HG02870 (cell line): ENCODE results near the gene JAG2.

Experiments used
- ATAC-seq: cut with Tn5 transposase; IDR thresholded peaks from one replicate; pipeline ENCODE4 v1.9.1; 2021; ENCODE audit warnings: mild to moderate bottlenecking, moderate library complexity; ENCODE audit not compliant: unreplicated experiment

JAG2 gene

GRCh38 chr14:105152794-105153241 is 15.8 kb downstream of the JAG2 start:
- no peak for ATAC-seq

- no peak for ATAC-seq
Observed at GRCh38 chr14:105151838-105152793, 16.5 kb downstream of the JAG2 start.

DNA sequence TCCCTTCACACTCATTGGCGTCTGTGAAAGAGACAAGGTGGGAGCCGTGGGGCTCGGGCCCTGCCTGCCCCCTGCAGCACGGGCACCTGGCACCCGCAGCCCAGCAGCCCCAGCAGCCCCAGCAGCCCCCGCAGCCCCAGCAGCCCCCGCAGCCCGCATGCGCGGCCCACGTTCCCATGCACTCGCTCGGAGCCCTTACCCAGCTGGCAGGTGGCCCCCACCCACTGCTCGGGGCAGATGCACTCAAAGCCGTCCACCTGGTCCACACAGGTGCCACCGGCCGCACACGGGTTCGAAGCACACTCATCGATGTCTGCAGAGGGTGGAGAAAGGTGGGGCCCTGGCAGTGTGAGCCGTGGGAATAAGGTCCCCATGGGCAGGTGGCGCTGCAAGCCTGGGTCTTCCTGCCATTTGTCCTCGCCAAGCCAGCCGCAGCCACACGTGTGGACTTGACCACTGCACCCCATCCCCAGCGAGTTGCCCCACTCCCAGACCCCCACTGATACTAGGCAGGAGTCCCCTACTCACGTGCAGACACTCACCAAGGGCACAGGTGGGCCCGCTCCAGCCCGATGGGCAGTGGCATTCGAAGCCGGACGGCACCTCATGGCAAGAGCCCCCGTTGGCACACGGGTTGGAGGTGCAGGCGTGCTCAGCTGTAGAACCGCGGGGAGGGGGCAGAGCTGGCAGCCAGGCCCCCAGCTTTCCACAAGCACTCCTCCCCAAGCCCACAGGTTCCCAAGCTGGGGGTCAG is 17.3 kb downstream of the JAG2 start:
- ATAC-seq = no peak

DNA sequence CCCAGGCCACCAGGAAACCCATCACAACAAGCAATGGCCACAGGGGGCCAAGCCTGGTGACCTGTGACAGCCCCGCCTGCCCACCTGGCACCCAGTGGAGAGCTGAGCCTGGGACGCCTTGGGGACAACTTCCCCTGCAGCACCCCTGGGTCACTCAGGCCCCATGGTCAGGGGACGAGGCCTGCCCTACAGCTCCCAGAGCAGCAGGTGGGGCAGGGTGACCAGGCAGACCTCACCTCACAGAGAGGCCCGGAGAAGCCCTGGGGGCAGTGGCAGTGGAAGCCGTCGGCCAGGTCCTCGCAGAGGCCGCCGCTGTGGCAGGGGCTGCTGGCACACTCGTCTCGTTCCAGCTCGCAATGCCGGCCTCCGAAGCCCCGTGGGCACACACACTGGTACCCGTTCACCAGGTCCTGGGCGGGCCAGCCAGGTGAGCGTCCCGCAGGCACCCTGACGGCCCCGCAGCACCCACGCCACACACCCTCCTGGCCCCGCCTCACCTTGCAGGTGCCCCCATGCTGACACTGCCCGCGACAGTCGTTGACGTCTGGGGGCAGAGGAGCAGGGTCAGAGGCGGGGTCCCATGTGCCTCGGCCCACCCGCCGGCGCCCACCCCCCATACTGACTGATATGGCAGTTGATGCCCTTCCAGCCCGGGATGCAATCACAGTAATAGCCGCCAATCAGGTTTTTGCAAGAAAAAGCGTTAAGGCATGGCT is 18.1 kb downstream of the JAG2 start:
- ATAC-seq = no peak

DNA sequence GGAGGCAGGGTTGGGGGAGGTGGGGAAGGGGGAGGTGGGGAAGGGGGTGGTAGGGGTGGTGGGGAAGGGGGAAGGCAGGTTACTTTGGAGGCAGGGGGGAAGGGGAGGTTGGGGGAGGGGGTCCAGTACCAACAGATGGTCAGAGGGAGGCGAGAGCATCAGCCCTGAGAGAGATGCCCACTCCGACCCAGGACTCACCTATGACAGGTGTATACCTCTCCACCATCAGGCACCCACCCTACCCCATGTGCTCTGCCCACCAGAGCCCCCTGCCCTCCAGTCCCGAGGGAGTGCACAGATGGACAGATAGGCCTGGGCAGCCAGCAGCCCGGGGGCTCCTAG is 18.6 kb downstream of the JAG2 start:
- ATAC-seq = no peak

- no peak for ATAC-seq
Observed at GRCh38 chr14:105149146-105149781, 19.3 kb downstream of the JAG2 start.

DNA sequence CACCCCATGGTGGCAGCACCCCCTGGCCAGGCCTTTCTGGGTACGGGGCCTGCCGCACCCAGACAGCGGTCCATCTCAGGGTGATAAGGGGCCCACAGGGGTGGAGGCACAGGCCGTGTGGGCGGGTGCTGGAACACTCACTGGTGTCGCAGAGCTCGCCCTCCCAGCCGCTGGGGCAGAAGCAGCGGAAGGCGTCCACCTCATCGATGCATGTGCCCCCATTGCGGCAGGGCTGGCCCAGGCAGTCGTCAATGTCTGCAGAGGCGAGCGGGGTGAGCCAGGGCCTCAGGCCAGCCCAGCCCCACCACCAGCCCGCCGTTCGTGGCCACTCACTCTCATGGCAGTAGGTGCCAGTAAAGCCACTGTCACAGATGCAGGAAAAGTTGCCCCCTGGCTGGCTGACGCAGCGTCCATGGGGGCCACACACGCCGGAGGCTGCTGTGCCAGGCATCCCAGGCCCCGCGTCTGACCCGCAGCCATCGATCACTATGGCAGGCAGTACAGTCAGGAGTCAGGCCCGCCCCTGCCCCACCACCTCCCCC is 19.9 kb downstream of the JAG2 start:
- ATAC-seq = no peak

GRCh38 chr14:105147671-105148603 is 20.6 kb downstream of the JAG2 start:
- ATAC-seq = no peak

DNA sequence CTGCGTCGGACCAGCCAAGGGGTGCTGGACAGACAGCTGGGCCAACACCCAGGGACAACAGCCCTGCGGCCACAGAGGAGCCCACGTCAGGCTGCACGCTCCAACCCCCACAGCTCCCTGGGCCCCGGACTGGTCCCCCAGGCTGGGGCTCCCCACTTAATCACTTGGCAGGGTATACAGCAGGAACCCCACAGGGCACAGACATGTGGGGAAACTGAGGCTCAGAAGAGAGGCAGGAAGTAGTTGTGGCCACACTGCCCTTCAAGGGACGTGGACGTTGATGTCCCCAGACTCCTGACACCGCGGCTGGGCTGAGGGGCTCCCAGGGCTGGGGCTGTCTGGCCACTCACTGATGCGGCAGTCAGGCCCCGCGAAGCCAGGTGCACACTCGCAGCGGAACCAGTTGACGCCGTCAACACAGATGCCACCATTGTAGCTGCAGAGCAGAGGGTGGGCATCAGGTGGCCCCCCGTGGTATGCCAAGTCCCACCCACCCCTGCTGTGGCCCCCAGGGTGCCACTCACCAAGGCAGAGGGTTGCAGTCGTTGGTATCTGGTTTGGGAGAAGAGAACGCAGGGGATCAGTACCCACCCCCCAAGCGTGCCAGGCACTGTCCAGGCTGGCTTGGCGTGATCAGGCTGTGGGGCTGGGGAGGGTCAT is 21.5 kb downstream of the JAG2 start:
- no peak for ATAC-seq

- no peak for ATAC-seq
Observed at GRCh38 chr14:105146181-105146975, 22.2 kb downstream of the JAG2 start.

DNA sequence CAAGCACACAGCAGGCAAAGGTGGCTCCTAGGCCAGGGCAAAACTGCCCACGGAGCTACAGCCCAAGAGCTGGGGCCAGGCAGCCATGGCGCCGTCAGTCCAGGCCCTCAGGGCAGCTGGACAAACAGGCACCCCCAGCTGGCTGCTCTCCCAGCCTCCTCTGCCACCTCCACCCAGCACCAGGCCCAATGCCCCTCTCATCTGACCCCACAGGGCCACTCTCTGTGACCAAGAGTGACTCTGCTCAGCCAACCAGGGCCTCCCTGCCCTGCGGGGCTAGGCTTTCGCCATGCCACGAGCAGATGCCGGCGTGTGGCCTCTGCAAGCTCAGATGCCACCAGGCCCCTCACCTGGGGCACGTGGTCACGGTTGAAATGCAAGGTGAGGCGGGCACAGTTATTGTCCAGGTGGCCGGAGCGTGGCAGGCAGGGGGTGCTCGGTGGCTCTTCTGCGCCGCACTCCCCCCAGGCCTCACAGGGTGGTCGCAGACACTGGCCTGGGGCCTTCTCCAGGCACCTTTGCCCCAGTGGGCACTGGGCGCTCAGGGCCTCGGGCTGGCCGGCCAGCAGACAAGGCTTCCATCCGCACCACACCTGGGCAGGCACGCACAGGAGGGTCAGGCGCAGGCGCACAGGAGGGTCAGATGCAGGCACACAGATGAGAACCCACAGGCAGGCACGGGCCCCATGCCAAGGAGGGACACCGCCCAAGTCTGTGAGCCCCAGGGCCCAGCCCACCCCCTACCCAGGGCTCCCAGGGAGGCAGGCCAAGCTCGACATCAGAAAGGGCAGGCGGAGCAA is 23.0 kb downstream of the JAG2 start:
- no peak for ATAC-seq

DNA sequence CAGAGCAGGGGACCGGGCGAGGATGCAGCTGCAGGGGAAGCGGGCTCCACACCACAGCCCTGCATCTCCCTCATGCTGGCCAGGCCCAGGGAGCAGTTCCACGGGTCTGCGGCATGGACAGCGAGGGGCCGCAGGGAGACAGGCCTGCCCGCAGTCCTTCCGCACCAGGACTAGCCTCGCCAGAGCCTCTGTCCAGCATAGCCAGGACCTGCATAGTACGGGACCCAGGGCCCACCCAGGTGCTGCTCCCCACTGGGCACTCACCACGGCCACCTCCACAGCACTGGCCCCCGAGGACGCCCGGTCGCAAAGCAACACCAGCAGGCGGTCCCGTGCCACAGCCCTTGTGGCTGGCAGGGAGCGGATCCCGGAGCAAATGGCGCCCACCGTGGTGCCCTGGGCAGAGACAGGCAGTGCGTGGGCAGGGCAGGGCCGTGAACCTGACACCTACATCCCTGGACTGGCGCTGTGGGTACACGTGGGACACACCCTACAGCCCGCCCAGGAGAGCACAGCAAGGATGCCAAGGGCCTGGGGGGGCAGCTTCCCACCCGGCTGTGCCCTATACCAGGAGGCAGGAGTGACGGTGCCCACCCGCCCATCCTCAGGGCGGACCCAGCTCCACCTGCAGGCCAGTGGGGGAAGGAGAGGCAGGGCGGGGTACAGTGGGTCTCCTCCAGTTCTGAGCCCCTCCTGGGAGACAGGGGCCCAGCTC is 23.8 kb downstream of the JAG2 start:
- ATAC-seq = no peak

GRCh38 chr14:105144026-105144665 is 24.4 kb downstream of the JAG2 start:
- ATAC-seq = no peak

- no peak for ATAC-seq
Observed at GRCh38 chr14:105143451-105144025, 25.0 kb downstream of the JAG2 start.

- ATAC-seq = no peak
Observed at GRCh38 chr14:105142651-105143450, 25.7 kb downstream of the JAG2 start.
